Pancreas (tissue), 10 donors: ENCODE results near the gene RNPEPL1. TPM values are rescaled to one million over a fixed set of nuclear protein-coding genes. Genes with fewer than 3 reads are reported as not detected.

Experiments used
- ATAC-seq, 4 donors: fragments of 200-7000 bp; cut with Tn5 transposase; one replicate each; pipeline versions ENCODE4 v1.8.0 to v1.9.1; 2020; ENCODE audit warnings: mild to moderate bottlenecking in 4 of 4, moderate library complexity in 4 of 4
- DNase-seq, 6 donors: peaks; one replicate each; pipeline ENCODE4 v3.0.0-alpha.2; 2020
- FAIRE-seq: peaks from 2 replicates; lab custom pipeline; 2012; peaks lifted over from hg19 to GRCh38; lab: Jason Lieb, UNC
- H3K27ac ChIP-seq, 4 donors: fragments of 200-600 bp; sonication (generic); 1 replicate in 3 of 4; 2 replicates in 1 of 4; pipeline versions ENCODE4 v1.5.0 to v1.8.0; 2020
- H3K27me3 ChIP-seq, 4 donors: fragments of 200-600 bp; one replicate each; pipeline ENCODE4 v1.8.0; 2021
- H3K36me3 ChIP-seq, 3 donors: fragments of 200-600 bp; sonication (generic) in 1 of 3; one replicate each; pipeline versions ENCODE4 v1.5.0 to v1.8.0; 2020 to 2021
- H3K4me1 ChIP-seq, 3 donors: fragments of 200-600 bp; one replicate each; pipeline ENCODE4 v1.8.0; 2021
- H3K4me3 ChIP-seq, 4 donors: fragments of 200-600 bp; sonication (generic) in 2 of 4; one replicate each; pipeline versions ENCODE4 v1.5.0 to v1.8.0; 2020 to 2021
- H3K9me3 ChIP-seq, 4 donors: fragments of 200-600 bp; one replicate each; pipeline ENCODE4 v1.8.0; 2021
- WGBS, 2 donors: extraction: QIAGEN DNeasy Blood & Tissue Kit; methylation state at CpG; one replicate each; pipeline ENCODE4 v1.1.7; 2013; 5-methylcytosine and 5-hydroxymethylcytosine counted together
- intact Hi-C, 3 donors: fragments of 100-400 bp; cut with DNase I; formaldehyde crosslinking; loops; one replicate each; pipeline versions ENCODE4 v1.11.1 to v1.14.2; 2022
- polyA plus RNA-seq, 2 donors: library from polyadenylated mRNA; stranded (reverse); fragments of 200-250 nt; gene quantifications; one replicate each; pipeline ENCODE4 v1.2.3, GENCODE V29; 2013
- total RNA-seq, 6 donors: library from RNA; stranded (reverse); fragmentation: NEBNext Ultra II Directional in 4 of 6; extraction: Animal tissue kit (Norgen Biotek cat#: 25700) in 4 of 6; gene quantifications; one replicate each; pipeline versions ENCODE4 v1.2.1 to v1.2.4, GENCODE V29; 2021 to 2023
- TF ChIP-seq, protein P1 (sequence below), 4 donors: fragments of 200-600 bp; sonication (generic) in 3 of 4; IDR thresholded peaks; one replicate each; pipeline versions ENCODE4 v1.5.0 to v1.8.0; 2021; ENCODE audit warnings: antibody characterized with exemption in 4 of 4
- donor health status: healthy with polysubstance abuse.
- donor health status: DM: no; HTN: no; CAD: no; lungs with moderate emphysema.
- donor health status: DM: no; HTN: no; CAD: no.
- donor health status: control.
- donor health status: control.
- donor health status: Bipolar disorder and iron deficiency.
- donor health status: DM: yes; HTN: yes; CAD: no.
- donor health status: DM: no; HTN: no; CAD: no.
- donor health status: DM: no; HTN: no; CAD: no.
- donor health status: DM: yes; HTN: yes; CAD: no.

The RNPEPL1 gene
- total and polyA plus RNA-seq, 8 donors = 37.1 to 195 (median 43.9) TPM

- intact Hi-C loops = no loop called here
- Histone ChIP-seq H3K36me3 (no peaks in the 10 kb centered on the region), H3K4me1 (no peaks in the 10 kb centered on the region), H3K9me3 (no peaks in the 10 kb centered on the region), H3K4me3 (no peak overlapping the region), H3K27me3 (no peaks in the 10 kb centered on the region), H3K27ac (no peak overlapping the region)
- FAIRE-seq = no peak
- DNase-seq = peak; percentile 65 to 92 (median 78)
- ATAC-seq = peak; percentile 76 to 94 (median 90)
- TF ChIP-seq, protein P1, sequence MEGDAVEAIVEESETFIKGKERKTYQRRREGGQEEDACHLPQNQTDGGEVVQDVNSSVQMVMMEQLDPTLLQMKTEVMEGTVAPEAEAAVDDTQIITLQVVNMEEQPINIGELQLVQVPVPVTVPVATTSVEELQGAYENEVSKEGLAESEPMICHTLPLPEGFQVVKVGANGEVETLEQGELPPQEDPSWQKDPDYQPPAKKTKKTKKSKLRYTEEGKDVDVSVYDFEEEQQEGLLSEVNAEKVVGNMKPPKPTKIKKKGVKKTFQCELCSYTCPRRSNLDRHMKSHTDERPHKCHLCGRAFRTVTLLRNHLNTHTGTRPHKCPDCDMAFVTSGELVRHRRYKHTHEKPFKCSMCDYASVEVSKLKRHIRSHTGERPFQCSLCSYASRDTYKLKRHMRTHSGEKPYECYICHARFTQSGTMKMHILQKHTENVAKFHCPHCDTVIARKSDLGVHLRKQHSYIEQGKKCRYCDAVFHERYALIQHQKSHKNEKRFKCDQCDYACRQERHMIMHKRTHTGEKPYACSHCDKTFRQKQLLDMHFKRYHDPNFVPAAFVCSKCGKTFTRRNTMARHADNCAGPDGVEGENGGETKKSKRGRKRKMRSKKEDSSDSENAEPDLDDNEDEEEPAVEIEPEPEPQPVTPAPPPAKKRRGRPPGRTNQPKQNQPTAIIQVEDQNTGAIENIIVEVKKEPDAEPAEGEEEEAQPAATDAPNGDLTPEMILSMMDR (IDR thresholded peaks at IDR 0.05) = peak; percentile 39 to 60 (median 50)
- 26 to 29% methylated on average over 11 of the region's 11 CpGs for WGBS, 2 donors
Measured at GRCh38 chr2:240604291-240604938, 36.1 kb downstream of the RNPEPL1 start.

- ATAC-seq (peak; percentile 13 to 52 (median 50)), DNase-seq (peak in 3 of 6 donors; percentile 18 to 62 (median 54)), FAIRE-seq (no peak)
- 79 to 82% methylated on average over 19 of the region's 19 CpGs for WGBS, 2 donors
- Histone ChIP-seq H3K27me3 (no peaks in the 10 kb centered on the region), H3K4me1 (no peaks in the 10 kb centered on the region), H3K9me3 (no peaks in the 10 kb centered on the region), H3K4me3 (no peak overlapping the region), H3K27ac (no peak overlapping the region), H3K36me3 (no peaks in the 10 kb centered on the region)
- intact Hi-C loops = no loop called here
- TF ChIP-seq, protein P1 (IDR thresholded peaks at IDR 0.05) = no peak
Measured at GRCh38 chr2:240604939-240605716, 36.8 kb downstream of the RNPEPL1 start.

GRCh38 chr2:240605867-240606743, 37.8 kb downstream of the RNPEPL1 start:
- TF ChIP-seq, protein P1 (IDR thresholded peaks at IDR 0.05) = no peak
- no peak overlapping the region for H3K4me3 ChIP-seq
- H3K27ac ChIP-seq = no peak overlapping the region
- H3K27me3 ChIP-seq = no peaks in the 10 kb centered on the region
- ATAC-seq = no peak
- 81 to 85% methylated on average over 12 of the region's 12 CpGs for WGBS, 2 donors
- peak in 2 of 6 donors; percentile 44 to 46 for DNase-seq
- FAIRE-seq = no peak
- no peaks in the 10 kb centered on the region for H3K4me1 ChIP-seq
- H3K9me3 ChIP-seq = no peaks in the 10 kb centered on the region
- no peaks in the 10 kb centered on the region for H3K36me3 ChIP-seq
- intact Hi-C loops = no loop called here

DNA sequence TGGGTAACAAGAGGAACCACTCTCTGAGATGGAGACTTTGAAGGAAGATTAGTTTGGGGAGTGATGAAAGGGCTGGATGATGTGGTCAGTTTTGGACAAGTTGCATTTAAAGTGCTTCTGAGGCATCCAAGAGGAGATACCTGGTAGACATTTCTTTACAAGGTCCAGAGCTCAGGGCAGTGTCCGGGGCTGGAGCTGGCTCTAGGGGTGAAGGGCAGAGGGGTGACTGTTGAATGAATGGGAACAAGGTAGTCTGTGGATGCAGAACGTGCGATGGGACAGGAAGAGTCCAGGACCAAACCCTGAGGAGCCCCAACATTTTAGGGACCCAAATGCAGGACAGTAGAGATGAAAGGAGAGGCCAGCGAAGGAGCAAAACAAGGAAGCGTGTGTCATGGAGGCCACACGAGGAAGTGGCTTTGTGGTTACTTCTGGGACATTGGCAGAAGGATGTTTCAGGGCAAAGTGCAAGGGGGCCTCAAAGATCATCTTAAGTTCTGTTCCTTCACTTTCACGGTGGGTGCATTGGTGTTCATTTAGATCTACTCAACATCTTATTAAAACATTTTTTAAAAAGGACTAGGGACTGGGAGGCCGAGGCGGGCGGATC, 43.4 kb downstream of the RNPEPL1 start:
- no peak overlapping the region for H3K4me3 ChIP-seq
- no peak for FAIRE-seq
- 90 to 91% methylated on average over 10 of the region's 10 CpGs for WGBS, 2 donors
- ATAC-seq = peak in 1 of 4 donors; percentile 63
- intact Hi-C loops = no loop called here
- H3K4me1 ChIP-seq = no peaks in the 10 kb centered on the region
- H3K27me3 ChIP-seq = no peaks in the 10 kb centered on the region
- peak in 1 of 6 donors; percentile 19 for DNase-seq
- H3K36me3 ChIP-seq = no peaks in the 10 kb centered on the region
- H3K9me3 ChIP-seq = no peaks in the 10 kb centered on the region
- TF ChIP-seq, protein P1 (IDR thresholded peaks at IDR 0.05) = no peak
- no peak overlapping the region for H3K27ac ChIP-seq
